ENCODE data around the gene TAS2R9. TPM values are rescaled to one million over a fixed set of nuclear protein-coding genes. Genes with fewer than 3 reads are reported as not detected.
A peak's percentile ranks its signal among the peaks of the same experiment; 100 is the strongest.

The TAS2R9 gene
- total and polyA plus RNA-seq, 8 donors = 0.73 TPM; not detected in 7

- Histone ChIP-seq H3K4me3 (no peak overlapping the region), H3K27me3 (peaks cover 0 to 4% (median 0%) of the 10 kb centered on the region in 3 donors), H3K27ac (no peak overlapping the region), H3K9me3 (no peaks in the 10 kb centered on the region), H3K36me3 (no peaks in the 10 kb centered on the region), H3K4me1 (no peaks in the 10 kb centered on the region)
- intact Hi-C loops (cut with DNase I; ENCODE audit: low total_unique reads) = no loop called here
- TF ChIP-seq POLR2AphosphoS5 (IDR thresholded peaks at IDR 0.05) = no peak
- TF ChIP-seq EP300 (IDR thresholded peaks at IDR 0.05) = no peak
- TF ChIP-seq, protein P1, sequence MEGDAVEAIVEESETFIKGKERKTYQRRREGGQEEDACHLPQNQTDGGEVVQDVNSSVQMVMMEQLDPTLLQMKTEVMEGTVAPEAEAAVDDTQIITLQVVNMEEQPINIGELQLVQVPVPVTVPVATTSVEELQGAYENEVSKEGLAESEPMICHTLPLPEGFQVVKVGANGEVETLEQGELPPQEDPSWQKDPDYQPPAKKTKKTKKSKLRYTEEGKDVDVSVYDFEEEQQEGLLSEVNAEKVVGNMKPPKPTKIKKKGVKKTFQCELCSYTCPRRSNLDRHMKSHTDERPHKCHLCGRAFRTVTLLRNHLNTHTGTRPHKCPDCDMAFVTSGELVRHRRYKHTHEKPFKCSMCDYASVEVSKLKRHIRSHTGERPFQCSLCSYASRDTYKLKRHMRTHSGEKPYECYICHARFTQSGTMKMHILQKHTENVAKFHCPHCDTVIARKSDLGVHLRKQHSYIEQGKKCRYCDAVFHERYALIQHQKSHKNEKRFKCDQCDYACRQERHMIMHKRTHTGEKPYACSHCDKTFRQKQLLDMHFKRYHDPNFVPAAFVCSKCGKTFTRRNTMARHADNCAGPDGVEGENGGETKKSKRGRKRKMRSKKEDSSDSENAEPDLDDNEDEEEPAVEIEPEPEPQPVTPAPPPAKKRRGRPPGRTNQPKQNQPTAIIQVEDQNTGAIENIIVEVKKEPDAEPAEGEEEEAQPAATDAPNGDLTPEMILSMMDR (IDR thresholded peaks at IDR 0.05) = no peak
- no peak for TF ChIP-seq POLR2A (IDR thresholded peaks at IDR 0.05)
- 78 to 89% (median 82%) methylated on average over 2 of the region's 2 CpGs for WGBS, 5 donors
- DNase-seq = no peak
These were observed 30.9 kb downstream of the TAS2R9 start for GRCh38 chr12:10779103-10779502.

GRCh38 chr12:10771132-10771733, 38.7 kb downstream of the TAS2R9 start:
- TF ChIP-seq, protein P1 (IDR thresholded peaks at IDR 0.05) = peak in 5 of 7 experiments; percentile 37 to 68 (median 60)
- TF ChIP-seq EP300 (IDR thresholded peaks at IDR 0.05) = no peak
- Histone ChIP-seq H3K4me1 (no peaks in the 10 kb centered on the region), H3K27me3 (peaks cover 0 to 45% (median 6%) of the 10 kb centered on the region in 3 donors), H3K36me3 (no peaks in the 10 kb centered on the region), H3K27ac (no peak overlapping the region), H3K9me3 (no peaks in the 10 kb centered on the region), H3K4me3 (no peak overlapping the region)
- intact Hi-C loops (cut with DNase I; ENCODE audit: low total_unique reads) = loop anchor here (5.0 kb wide), 2 partner anchors 431 to 716 kb away; no protein-coding TSS in a partner anchor
- 0 to 2% (median 2%) methylated on average over 1 of the region's 1 CpG for WGBS, 5 donors
- peak in 1 of 2 donors; percentile 64 for DNase-seq

- Histone ChIP-seq H3K36me3 (no peaks in the 10 kb centered on the region), H3K4me3 (no peak overlapping the region), H3K27ac (no peak overlapping the region), H3K9me3 (peaks cover 7 to 20% (median 18%) of the 10 kb centered on the region in 4 donors), H3K4me1 (no peaks in the 10 kb centered on the region), H3K27me3 (peaks cover 0 to 30% (median 5%) of the 10 kb centered on the region in 3 donors)
- no peak for TF ChIP-seq POLR2AphosphoS5 (IDR thresholded peaks at IDR 0.05)
- TF ChIP-seq POLR2A (IDR thresholded peaks at IDR 0.05) = no peak
- TF ChIP-seq EP300 (IDR thresholded peaks at IDR 0.05) = no peak
- TF ChIP-seq, protein P1 (IDR thresholded peaks at IDR 0.05) = no peak
- intact Hi-C loops (cut with DNase I; ENCODE audit: low total_unique reads) = loop anchor here (10.0 kb wide), 1 partner anchor 145 kb away; the partner anchor contains the start of gene MAGOHB
- DNase-seq = no peak
- 16 to 34% (median 28%) methylated on average over 2 of the region's 2 CpGs for WGBS, 5 donors
These were observed 50.3 kb downstream of the TAS2R9 start for GRCh38 chr12:10759657-10760056.

Small RNA genes within 50 kb of the gene (small RNA-seq; reads per million reads assigned to genes)
- gene PRR4 = 0 to 0.15 (median 0) reads per million in 4 donors

Other genes with a start within 250 kb of the TAS2R9 start
- gene MAGOHB, start 196.6 kb downstream of the TAS2R9 start, total RNA-seq = 10 to 100 TPM in 2 of 5 donors, 1 to 10 TPM in 2, under 1 TPM in 1; 0.58 to 33.2 (median 7.2) TPM
- gene MAGOHB, start 196.6 kb downstream of the TAS2R9 start, polyA plus RNA-seq = 10 to 100 TPM; 24.0 to 26.7 (median 25.1) TPM
- 10 to 100 TPM in 3 of 5 donors, 1 to 10 TPM in 2; 2.3 to 23.7 (median 12.0) TPM for gene STYK1, start 136.1 kb downstream of the TAS2R9 start, total RNA-seq
- 1 to 10 TPM; 2.5 to 4.4 (median 4.3) TPM for gene STYK1, start 136.1 kb downstream of the TAS2R9 start, polyA plus RNA-seq
- 100 to 1,000 TPM; 159 to 585 (median 324) TPM for gene YBX3, start 86.8 kb downstream of the TAS2R9 start, total RNA-seq
- gene YBX3, start 86.8 kb downstream of the TAS2R9 start, polyA plus RNA-seq = 100 to 1,000 TPM; 158 to 302 (median 214) TPM
- not detected for gene TAS2R7, start 7.5 kb downstream of the TAS2R9 start, total RNA-seq
- gene TAS2R7, start 7.5 kb downstream of the TAS2R9 start, polyA plus RNA-seq = not detected
- gene TAS2R8, start 2.9 kb downstream of the TAS2R9 start, total RNA-seq = not detected
- gene TAS2R8, start 2.9 kb downstream of the TAS2R9 start, polyA plus RNA-seq = not detected
- gene TAS2R10, start 16.2 kb upstream of the TAS2R9 start, total RNA-seq = 1 to 10 TPM in 2 of 5 donors, not detected in 3; 1.0 to 3.5 TPM
- gene TAS2R10, start 16.2 kb upstream of the TAS2R9 start, polyA plus RNA-seq = not detected
- 100 to 1,000 TPM in 1 of 5 donors, 1 to 10 TPM in 1, under 1 TPM in 1, not detected in 2; 0.87 to 334 (median 3.5) TPM for gene PRR4, start 39.3 kb upstream of the TAS2R9 start, total RNA-seq
- 1 to 10 TPM; 2.1 to 6.5 (median 2.6) TPM for gene PRR4, start 39.3 kb upstream of the TAS2R9 start, polyA plus RNA-seq
- 10 to 100 TPM; 10.4 to 77.6 (median 24.1) TPM for gene PRH1, start 74.1 kb upstream of the TAS2R9 start, total RNA-seq
- gene PRH1, start 74.1 kb upstream of the TAS2R9 start, polyA plus RNA-seq = 1 to 10 TPM; 1.5 to 2.6 (median 2.1) TPM
- 10 to 100 TPM in 1 of 5 donors, 1 to 10 TPM in 3, under 1 TPM in 1; 0.58 to 13.0 (median 3.0) TPM for gene TAS2R13, start 99.4 kb upstream of the TAS2R9 start, total RNA-seq
- gene TAS2R13, start 99.4 kb upstream of the TAS2R9 start, polyA plus RNA-seq = not detected
- not detected for gene PRH2, start 119.1 kb upstream of the TAS2R9 start, total RNA-seq
- gene PRH2, start 119.1 kb upstream of the TAS2R9 start, polyA plus RNA-seq = under 1 TPM in 1 of 3 donors, not detected in 2; 0.45 TPM
- 10 to 100 TPM in 1 of 5 donors, 1 to 10 TPM in 2, not detected in 2; 1.7 to 17.3 (median 1.8) TPM for gene TAS2R14, start 129.1 kb upstream of the TAS2R9 start, total RNA-seq
- 1 to 10 TPM in 1 of 3 donors, under 1 TPM in 2; 0.19 to 2.1 (median 0.31) TPM for gene TAS2R14, start 129.1 kb upstream of the TAS2R9 start, polyA plus RNA-seq
- gene TAS2R50, start 176.7 kb upstream of the TAS2R9 start, total RNA-seq = 1 to 10 TPM in 2 of 5 donors, not detected in 3; 2.9 to 7.7 TPM
- gene TAS2R50, start 176.7 kb upstream of the TAS2R9 start, polyA plus RNA-seq = not detected
- 10 to 100 TPM in 2 of 5 donors, 1 to 10 TPM in 1, not detected in 2; 4.9 to 11.6 (median 11.4) TPM for gene TAS2R20, start 188.1 kb upstream of the TAS2R9 start, total RNA-seq
- under 1 TPM in 1 of 3 donors, not detected in 2; 0.35 TPM for gene TAS2R20, start 188.1 kb upstream of the TAS2R9 start, polyA plus RNA-seq
- 10 to 100 TPM in 2 of 5 donors, under 1 TPM in 1, not detected in 2; 0.89 to 21.8 (median 12.3) TPM for gene TAS2R19, start 212.5 kb upstream of the TAS2R9 start, total RNA-seq
- under 1 TPM in 1 of 3 donors, not detected in 2; 0.30 TPM for gene TAS2R19, start 212.5 kb upstream of the TAS2R9 start, polyA plus RNA-seq
- 10 to 100 TPM in 2 of 5 donors, 1 to 10 TPM in 1, not detected in 2; 7.7 to 27.2 (median 19.6) TPM for gene TAS2R31, start 221.2 kb upstream of the TAS2R9 start, total RNA-seq
- under 1 TPM in 1 of 3 donors, not detected in 2; 0.33 TPM for gene TAS2R31, start 221.2 kb upstream of the TAS2R9 start, polyA plus RNA-seq